GM18511 (cell line): ENCODE measurements around the gene CRABP2.
A peak's percentile ranks its signal among the peaks of the same experiment; 100 is the strongest.

Experiments
- ATAC-seq: cut with Tn5 transposase; IDR thresholded peaks from one replicate; pipeline ENCODE4 v1.9.1; 2021; ENCODE audit warnings: mild to moderate bottlenecking, moderate library complexity; ENCODE audit not compliant: unreplicated experiment

CRABP2 gene

DNA sequence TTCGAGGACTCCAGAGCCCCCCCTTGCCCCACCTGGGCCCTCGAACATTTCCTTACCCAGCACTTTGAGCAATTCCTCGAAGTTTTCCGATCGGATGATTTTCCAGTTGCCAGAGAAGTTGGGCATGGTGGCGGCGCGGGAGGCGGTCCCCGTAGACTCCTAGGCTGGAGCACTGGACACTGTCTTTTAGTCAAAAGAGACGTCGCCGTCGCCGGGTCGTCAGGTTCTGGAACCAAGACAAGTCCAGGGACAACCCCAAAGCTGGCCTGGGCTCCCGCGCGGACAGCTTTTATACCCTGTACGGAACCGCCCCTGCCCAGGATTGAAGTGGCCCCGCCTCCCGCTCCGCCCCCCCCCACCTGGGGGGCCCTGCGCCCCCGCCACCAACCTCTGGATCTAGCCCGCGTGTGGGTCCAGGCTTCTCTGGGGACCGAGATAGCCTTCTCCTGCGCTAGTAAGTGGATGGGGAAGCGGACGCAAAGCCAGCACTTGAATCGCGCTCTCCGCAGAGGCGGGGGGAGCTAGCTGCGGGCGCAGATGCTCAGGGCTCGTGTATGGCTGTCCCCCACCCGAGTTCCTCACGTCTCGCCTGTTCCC lies at the start of gene CRABP2:
Gene CRABP2 (minus strand): TSS at position 263 of the 597 bp plus-strand sequence. CDS start 137 bp downstream, at position 126.
- no peak for ATAC-seq

GRCh38 chr1:156754219-156754618 lies 48.8 kb upstream of the CRABP2 start:
- ATAC-seq, result no peak

DNA sequence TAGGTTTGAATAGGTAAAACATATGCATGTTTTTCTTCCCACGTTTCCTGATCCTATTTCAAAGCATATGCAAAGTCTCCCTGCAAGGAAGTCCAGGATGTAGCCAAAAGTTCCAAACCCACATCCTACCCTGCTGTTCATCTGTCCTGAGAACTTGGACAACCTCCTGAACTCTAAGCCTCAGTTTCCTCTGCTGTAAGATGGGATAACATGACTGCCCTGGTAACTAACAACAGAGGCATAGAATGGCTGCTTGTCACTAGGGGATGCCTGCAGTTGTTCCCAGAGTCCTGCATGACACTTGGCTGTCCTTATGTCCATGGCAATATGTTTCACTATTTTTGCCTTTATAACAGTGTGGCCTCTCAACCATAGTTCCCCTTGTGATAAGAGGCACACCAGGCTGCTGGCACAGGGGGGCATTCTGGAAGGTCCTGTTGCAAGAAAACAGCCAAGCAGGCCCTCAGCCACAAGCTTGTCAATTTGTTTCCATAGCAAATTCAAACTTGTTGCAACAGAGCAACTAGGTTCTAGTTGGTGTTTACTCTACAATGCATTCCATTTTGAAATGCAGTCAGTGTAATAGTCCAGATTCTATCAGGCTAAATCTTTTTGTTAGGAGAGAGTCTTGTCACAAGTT lies 47.6 kb upstream of the CRABP2 start:
- ATAC-seq, result no peak

DNA sequence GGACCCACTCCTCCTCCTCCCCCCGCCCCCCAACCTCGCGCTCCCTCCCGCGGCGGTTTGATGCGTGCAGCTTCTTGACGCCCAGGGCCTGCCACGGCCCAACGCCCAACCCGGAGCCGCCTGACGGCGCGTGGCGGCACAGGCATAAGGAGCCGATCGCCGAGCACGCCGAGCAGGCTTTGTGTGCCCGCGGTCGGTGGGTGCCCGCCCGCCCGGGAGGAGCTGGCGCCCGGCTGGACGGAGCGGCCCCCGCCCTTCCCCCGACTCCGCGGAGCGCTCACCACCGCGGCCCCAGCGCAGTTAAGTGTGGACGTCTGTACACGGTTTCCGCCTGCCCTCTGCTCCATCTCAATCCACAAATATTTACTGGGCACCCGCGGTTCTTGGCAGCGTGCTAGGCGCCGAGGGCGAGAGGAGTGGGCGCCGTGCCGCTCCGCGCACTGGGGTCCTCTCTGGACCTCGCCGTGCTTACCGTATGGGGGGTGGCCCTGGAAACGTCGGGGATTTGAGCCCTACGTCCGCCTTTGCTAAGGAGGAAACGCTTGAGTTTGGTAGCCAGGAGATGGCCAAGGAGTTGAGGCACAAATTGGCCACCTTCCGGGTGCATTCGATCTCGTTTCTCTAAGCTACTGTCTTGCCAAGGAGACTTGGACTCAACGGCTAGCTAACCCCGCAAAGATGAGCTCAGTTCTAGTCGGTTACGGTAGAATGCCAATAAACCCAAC lies 46.5 kb upstream of the CRABP2 start:
- peak; percentile 70 for ATAC-seq

GRCh38 chr1:156751451-156751756 lies 46.0 kb upstream of the CRABP2 start, which contains the start of gene HDGF:
Gene HDGF (minus strand): TSS chr1:156751675. CDS start chr1:156751429, 246 bp downstream.
- ATAC-seq, result peak; percentile 26

- peak; percentile 24 for ATAC-seq
Measured at GRCh38 chr1:156750711-156751450, 45.5 kb upstream of the CRABP2 start.

GRCh38 chr1:156750191-156750672 lies 44.8 kb upstream of the CRABP2 start:
- no peak for ATAC-seq

- ATAC-seq, result no peak
Measured at GRCh38 chr1:156749419-156750118, 44.2 kb upstream of the CRABP2 start.

DNA sequence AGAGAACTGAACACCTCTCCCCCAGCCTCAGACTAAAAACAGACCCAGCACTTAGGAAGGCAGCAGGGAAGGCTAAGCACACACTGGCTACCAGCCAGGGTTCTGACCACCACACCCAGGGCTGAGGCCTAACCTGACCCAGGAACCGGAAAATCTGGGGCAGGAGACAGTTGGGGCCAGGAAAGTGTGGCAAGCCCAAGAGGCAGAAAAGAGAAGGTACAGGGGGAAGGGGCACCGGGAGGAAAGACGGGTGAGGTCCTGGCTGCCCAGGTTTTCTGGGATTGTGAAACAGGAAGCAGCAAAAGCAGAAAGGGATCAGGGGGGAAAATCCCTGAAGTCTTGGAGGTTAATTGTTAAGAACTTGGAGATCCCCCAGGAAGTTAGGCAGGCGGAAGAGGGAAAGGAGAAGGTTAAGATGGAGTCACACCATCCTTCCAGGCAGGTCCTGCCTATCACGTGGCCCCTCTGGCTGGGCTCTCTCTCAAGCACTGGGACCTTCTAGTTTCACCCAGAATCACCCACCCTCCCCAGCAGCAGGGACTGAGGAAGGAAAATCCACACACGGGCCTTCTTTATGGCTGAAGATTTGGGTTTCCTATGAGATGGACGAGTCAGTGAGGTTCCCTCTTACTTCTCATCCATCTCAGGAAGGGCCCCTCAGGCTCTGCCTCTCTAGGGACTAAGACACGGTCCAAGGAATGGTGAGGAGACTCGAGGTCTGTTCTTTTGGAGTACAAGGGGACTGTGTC lies 43.5 kb upstream of the CRABP2 start:
- ATAC-seq, result no peak

DNA sequence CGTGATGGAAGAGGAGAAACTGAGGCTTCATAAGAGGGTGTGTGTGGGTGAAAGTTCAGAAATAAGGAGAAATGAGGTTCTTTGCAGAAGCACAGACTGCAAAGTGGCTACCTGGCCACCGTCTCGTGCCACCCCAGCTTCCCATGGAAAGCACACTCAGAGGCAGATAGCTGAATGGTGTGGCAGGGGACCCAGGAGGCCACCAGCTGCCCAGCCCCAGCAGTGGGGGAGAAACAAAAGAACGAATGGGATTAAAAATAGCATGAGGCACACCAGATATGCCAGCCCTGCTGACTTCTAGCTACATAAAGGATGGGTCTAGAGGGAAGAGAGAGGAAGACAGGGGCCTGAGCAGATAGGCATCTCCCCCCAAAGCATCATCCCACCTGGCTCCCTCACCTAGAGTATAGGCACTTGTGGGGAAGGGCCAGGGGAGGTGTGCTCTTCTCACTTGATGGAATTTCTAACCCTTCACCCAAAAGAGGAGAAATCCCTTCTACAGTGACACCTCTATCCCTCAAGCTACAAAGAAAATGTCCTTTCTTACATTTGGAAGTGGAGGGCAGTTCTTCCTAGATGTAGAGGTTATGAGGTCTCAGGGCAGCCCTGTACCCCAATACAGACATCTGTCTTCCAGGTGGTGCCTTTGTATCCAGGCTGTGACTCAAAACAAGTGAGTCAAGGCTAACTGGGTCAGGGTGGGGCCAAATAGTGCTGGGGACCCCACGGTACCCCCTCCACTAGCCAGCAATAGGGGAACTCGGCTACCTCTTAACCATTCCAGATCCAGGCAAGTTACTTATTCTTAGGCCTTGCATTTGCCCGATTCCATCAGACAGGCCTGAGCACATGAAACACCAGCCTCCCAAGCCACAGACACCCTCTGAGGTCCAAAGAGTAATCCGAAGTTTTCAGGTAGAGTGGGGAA lies 42.6 kb upstream of the CRABP2 start:
- ATAC-seq, result no peak

- no peak for ATAC-seq
Measured at GRCh38 chr1:156746728-156747631, 41.6 kb upstream of the CRABP2 start.

DNA sequence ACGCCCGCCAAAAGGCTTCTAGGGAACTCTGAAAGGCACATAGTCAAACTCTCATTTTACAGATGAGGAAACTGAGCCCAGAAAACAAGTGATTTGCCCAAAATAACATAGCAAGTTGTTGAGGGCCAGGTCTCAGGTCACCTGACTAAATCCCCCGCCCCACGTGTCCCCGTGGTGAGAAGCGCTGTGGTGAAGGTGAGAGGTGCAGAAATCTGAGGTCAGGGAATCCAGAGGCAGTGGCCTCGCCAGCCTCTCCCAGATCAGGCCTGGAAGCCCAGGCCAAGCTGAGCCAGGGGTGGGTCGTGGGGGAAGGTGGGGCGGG lies 41.0 kb upstream of the CRABP2 start:
- no peak for ATAC-seq

DNA sequence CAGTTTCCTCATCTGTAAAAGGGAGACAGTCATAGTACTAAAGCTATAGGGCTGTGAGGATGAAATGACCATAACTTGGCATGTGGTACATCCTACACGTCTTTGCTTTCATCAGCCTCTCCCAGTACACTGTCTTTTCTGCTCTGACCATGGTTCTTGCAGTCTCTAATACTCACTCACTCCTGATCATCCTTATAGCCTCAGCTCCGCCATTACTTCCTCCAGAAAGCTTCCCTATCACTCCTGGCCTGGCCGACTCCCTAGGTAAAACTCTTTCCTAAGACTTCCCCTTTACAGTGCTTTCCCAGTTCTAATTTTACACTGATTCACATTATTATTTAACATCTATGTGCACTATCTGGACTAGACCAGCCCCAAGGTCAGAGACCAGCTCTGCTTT lies 40.5 kb upstream of the CRABP2 start:
- ATAC-seq, result no peak

- ATAC-seq, result no peak
Measured at GRCh38 chr1:156744786-156745419, 39.5 kb upstream of the CRABP2 start.

DNA sequence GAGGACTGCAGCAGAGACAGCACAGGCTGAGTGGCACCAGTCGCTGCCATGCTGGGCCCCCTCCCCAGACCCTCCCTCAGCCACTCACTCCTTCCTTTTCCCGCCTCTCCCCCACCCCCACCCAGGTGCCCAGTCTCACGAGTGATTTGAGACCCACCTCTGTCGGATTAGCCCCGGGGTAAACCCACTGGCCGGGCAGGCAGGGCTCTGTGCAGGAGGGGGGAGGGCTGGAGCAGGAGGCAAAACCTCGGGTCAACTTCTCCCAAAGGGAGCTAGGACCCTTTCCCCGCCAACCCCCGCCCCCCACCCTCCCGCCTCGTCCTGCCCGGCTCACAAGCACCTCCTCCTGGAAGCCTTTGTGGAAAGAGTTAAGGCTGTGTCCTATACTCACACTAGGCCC lies 39.0 kb upstream of the CRABP2 start:
- ATAC-seq, result no peak

DNA sequence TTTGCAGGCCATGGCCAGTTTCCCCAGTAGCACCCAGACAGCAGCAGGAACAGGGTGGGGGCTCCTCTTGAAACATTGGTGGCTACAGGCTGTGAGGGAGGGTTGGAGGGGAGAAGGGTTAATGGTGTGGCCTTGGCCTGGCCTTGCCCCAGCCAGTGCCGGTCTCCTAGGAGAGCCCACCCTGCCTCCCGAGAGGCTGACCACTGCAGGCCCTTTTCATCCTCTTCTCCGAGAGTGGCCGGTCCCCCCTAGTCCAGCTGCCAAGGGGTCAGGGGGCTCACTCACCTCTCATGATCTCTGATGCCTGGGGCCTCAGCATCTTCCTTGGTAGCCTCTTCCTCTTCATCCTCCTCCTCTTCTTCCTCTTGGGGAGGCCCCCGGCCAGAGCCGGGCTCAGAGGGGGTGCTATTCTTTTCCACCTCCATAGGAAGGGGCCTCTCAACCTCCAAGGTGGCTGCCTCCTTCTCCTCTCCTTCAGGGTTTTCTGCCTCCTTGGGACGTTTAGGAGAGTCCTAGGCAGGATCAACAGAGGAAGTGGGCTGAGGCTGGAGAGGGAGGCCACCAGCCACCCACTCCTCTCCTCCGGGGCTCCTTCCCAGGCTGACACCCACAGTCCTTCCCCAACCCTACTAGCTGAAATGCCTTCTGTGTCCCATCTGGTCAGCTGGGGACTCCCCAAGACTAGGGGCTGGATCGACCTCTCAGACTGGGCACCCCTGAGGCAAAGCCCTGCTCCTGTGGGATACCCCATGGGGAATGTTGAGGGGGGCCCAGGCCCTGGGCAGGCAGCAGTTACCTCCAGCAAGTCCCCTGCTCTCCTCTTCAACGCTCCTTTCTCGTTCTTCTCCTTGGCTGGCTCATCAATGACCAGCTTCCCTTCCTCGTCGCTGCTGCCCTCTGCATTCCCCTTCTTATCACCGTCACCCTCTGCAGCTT lies 38.3 kb upstream of the CRABP2 start:
- no peak for ATAC-seq

- no peak for ATAC-seq
Measured at GRCh38 chr1:156742801-156743200, 37.4 kb upstream of the CRABP2 start.
